ENCODE data around the gene ADAM22. TPM values are rescaled to one million over a fixed set of nuclear protein-coding genes. Genes with fewer than 3 reads are reported as not detected.

Gene ADAM22
- total RNA-seq, 1 experiment from 2014 or later: 7.1 TPM

DNA sequence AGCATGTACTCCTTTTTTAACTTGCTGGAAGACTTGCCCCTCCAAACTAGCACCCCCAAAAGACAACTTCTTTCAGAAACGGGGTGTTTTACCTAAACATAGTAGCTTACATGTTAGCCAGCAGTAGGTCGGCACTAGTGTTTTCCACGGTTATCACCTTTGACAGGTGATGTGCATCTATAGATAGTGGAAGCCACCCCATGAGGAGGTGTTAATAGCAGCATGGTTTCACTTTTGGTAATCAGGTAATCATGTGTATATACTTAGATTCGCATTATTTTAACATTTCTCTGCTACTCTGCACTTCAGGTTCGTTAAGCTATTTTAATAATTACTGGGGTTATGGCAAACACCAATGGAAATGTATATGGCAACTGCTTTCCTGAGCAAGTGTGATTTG lies 268.2 kb downstream of the ADAM22 start:
- H3K4me3 ChIP-seq (ENCODE audit: low read depth, low read length, poor library complexity, severe bottlenecking): no peak overlapping the region
- H3K9me3 ChIP-seq (ENCODE audit: low read depth, low read length, poor library complexity, severe bottlenecking): no peaks in the 10 kb centered on the region
- no TSS peak for BruUV-seq (replicated peaks)
- H3K4me1 ChIP-seq (ENCODE audit: insufficient read depth, low read length, poor library complexity, severe bottlenecking): no peaks in the 10 kb centered on the region
- no peak overlapping the region for H3K27ac ChIP-seq (ENCODE audit: low read depth, low read length, poor library complexity, severe bottlenecking)
- H3K27me3 ChIP-seq (replicated peaks; ENCODE audit: insufficient read depth, low read depth, low read length, poor library complexity): no peaks in the 10 kb centered on the region
- ChIA-PET CTCF (no interaction called here), POLR2A (ENCODE audit: low non-redundant PET) (no interaction called here)
- no peak for TF ChIP-seq EZH2 (IDR thresholded peaks at IDR 0.05; ENCODE audit: borderline replicate concordance, low read depth, low read length, poor library complexity, severe bottlenecking)
- TF ChIP-seq, protein P1, sequence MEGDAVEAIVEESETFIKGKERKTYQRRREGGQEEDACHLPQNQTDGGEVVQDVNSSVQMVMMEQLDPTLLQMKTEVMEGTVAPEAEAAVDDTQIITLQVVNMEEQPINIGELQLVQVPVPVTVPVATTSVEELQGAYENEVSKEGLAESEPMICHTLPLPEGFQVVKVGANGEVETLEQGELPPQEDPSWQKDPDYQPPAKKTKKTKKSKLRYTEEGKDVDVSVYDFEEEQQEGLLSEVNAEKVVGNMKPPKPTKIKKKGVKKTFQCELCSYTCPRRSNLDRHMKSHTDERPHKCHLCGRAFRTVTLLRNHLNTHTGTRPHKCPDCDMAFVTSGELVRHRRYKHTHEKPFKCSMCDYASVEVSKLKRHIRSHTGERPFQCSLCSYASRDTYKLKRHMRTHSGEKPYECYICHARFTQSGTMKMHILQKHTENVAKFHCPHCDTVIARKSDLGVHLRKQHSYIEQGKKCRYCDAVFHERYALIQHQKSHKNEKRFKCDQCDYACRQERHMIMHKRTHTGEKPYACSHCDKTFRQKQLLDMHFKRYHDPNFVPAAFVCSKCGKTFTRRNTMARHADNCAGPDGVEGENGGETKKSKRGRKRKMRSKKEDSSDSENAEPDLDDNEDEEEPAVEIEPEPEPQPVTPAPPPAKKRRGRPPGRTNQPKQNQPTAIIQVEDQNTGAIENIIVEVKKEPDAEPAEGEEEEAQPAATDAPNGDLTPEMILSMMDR (conservative IDR thresholded peaks at IDR 0.05; ENCODE audit: low read depth, low read length): no peak
- intact Hi-C loops (cut with micrococcal nuclease; ENCODE audit: unreplicated experiment): no loop called here
- H3K36me3 ChIP-seq (ENCODE audit: insufficient read depth, low read length, poor library complexity, severe bottlenecking): peaks cover 9% of the 10 kb centered on the region
- no peak for DNase-seq (ENCODE audit: low spot score)

GRCh38 chr7:88202799-88203198 lies 268.7 kb downstream of the ADAM22 start:
- intact Hi-C loops (cut with micrococcal nuclease; ENCODE audit: unreplicated experiment): no loop called here
- DNase-seq (ENCODE audit: low spot score): no peak
- no peaks in the 10 kb centered on the region for H3K27me3 ChIP-seq (replicated peaks; ENCODE audit: insufficient read depth, low read depth, low read length, poor library complexity)
- ChIA-PET POLR2A (ENCODE audit: low non-redundant PET) (no interaction called here), CTCF (no interaction called here)
- no peak overlapping the region for H3K27ac ChIP-seq (ENCODE audit: low read depth, low read length, poor library complexity, severe bottlenecking)
- H3K4me1 ChIP-seq (ENCODE audit: insufficient read depth, low read length, poor library complexity, severe bottlenecking): no peaks in the 10 kb centered on the region
- peaks cover 11% of the 10 kb centered on the region for H3K36me3 ChIP-seq (ENCODE audit: insufficient read depth, low read length, poor library complexity, severe bottlenecking)
- TF ChIP-seq, protein P1 (conservative IDR thresholded peaks at IDR 0.05; ENCODE audit: low read depth, low read length): no peak
- TF ChIP-seq EZH2 (IDR thresholded peaks at IDR 0.05; ENCODE audit: borderline replicate concordance, low read depth, low read length, poor library complexity, severe bottlenecking): no peak
- BruUV-seq (replicated peaks): no TSS peak
- no peaks in the 10 kb centered on the region for H3K9me3 ChIP-seq (ENCODE audit: low read depth, low read length, poor library complexity, severe bottlenecking)
- no peak overlapping the region for H3K4me3 ChIP-seq (ENCODE audit: low read depth, low read length, poor library complexity, severe bottlenecking)

DNA sequence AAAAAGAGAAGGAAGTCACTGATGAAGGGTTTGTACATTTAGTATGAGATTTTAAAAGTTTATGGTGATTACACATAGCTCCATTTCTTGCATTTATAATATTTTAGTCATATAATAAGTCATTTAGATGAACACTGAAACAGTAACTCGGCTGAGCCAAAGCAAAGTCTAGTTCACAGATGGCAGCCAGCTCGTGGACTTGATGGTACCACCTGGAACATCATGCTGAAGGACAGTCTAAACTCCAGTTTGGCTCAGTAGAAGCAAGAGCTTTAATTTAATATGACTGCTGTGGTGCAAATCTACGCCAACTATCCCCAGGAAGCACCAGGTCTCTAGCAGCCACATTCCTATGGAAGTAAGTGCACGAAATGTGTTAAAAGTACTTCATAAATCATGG lies 269.4 kb downstream of the ADAM22 start:
- no peaks in the 10 kb centered on the region for H3K27me3 ChIP-seq (replicated peaks; ENCODE audit: insufficient read depth, low read depth, low read length, poor library complexity)
- no peak overlapping the region for H3K27ac ChIP-seq (ENCODE audit: low read depth, low read length, poor library complexity, severe bottlenecking)
- intact Hi-C loops (cut with micrococcal nuclease; ENCODE audit: unreplicated experiment): no loop called here
- H3K36me3 ChIP-seq (ENCODE audit: insufficient read depth, low read length, poor library complexity, severe bottlenecking): peaks cover 17% of the 10 kb centered on the region
- BruUV-seq (replicated peaks): no TSS peak
- TF ChIP-seq, protein P1 (conservative IDR thresholded peaks at IDR 0.05; ENCODE audit: low read depth, low read length): no peak
- TF ChIP-seq EZH2 (IDR thresholded peaks at IDR 0.05; ENCODE audit: borderline replicate concordance, low read depth, low read length, poor library complexity, severe bottlenecking): no peak
- POLR2A ChIA-PET (ENCODE audit: low non-redundant PET): no interaction called here
- CTCF ChIA-PET: no interaction called here
- H3K4me1 ChIP-seq (ENCODE audit: insufficient read depth, low read length, poor library complexity, severe bottlenecking): no peaks in the 10 kb centered on the region
- no peak for DNase-seq (ENCODE audit: low spot score)
- no peak overlapping the region for H3K4me3 ChIP-seq (ENCODE audit: low read depth, low read length, poor library complexity, severe bottlenecking)
- no peaks in the 10 kb centered on the region for H3K9me3 ChIP-seq (ENCODE audit: low read depth, low read length, poor library complexity, severe bottlenecking)

Measured in A673 (cell line).